K562 (cell line): ENCODE data around the gene ARMH3. TPM values are rescaled to one million over a fixed set of nuclear protein-coding genes. Genes with fewer than 3 reads are reported as not detected.
A peak's percentile ranks its signal among the peaks of the same experiment; 100 is the strongest.

Experiments
- EHMT2 ChIP-seq: fragments of 450-650 bp; IDR thresholded peaks from 2 replicates; pipeline ENCODE4 v1.6.1; 2018; ENCODE audit warnings: antibody characterized with exemption
- ESRRA ChIP-seq: fragments of 450-650 bp; IDR thresholded peaks from 2 replicates; pipeline ENCODE4 v1.6.1; 2014; ENCODE audit warnings: low read depth, mild to moderate bottlenecking, moderate library complexity, borderline replicate concordance
- HNRNPL ChIP-seq: fragments of 200-400 bp; formaldehyde crosslinking; IDR thresholded peaks from 2 replicates; pipeline ENCODE4 v1.6.1; 2017; ENCODE audit warnings: low read depth, mild to moderate bottlenecking, low read length
- ILF3 ChIP-seq: fragments of 450-650 bp; IDR thresholded peaks from 2 replicates; pipeline ENCODE4 v1.6.1; 2018; ENCODE audit warnings: antibody characterized with exemption, mild to moderate bottlenecking, moderate library complexity, borderline replicate concordance
- IRF2 ChIP-seq: sonication (generic); formaldehyde crosslinking; IDR thresholded peaks from 2 replicates; pipeline ENCODE4 v1.8.1; 2022; ENCODE audit warnings: mild to moderate bottlenecking, missing genetic modification reagents
- KHSRP ChIP-seq: fragments of 450-650 bp; IDR thresholded peaks from 2 replicates; pipeline ENCODE4 v1.6.1; 2017
- LCOR ChIP-seq: sonication (generic); formaldehyde crosslinking; IDR thresholded peaks from 2 replicates; pipeline ENCODE4 v1.8.0; 2022; ENCODE audit warnings: mild to moderate bottlenecking, missing genetic modification reagents
- NR2C2 ChIP-seq, 2 experiments: fragments of 200-800 bp in 1 of 2; sonication (Bioruptor generic) in 1 of 2; sonication (generic) in 1 of 2; formaldehyde crosslinking in 1 of 2; IDR thresholded peaks; 2 replicates each; pipeline versions ENCODE4 v1.6.1 to v1.8.0; 2016 to 2022; ENCODE audit warnings: mild to moderate bottlenecking in 1 of 2, missing compliant biosample characterization in 1 of 2, missing genetic modification characterization in 1 of 2, missing genetic modification reagents in 1 of 2
- PHF8 ChIP-seq: fragments of 200-600 bp; sonication (generic); IDR thresholded peaks from 2 replicates; pipeline ENCODE4 v1.6.1; 2012; ENCODE audit warnings: mixed run types, mild to moderate bottlenecking, inconsistent platforms, low read length, moderate library complexity, borderline replicate concordance
- RAD21 ChIP-seq, 2 experiments: fragments of 250-450 bp in 1 of 2; fragments of 450-650 bp in 1 of 2; sonication (Bioruptor Pico) in 1 of 2; formaldehyde crosslinking in 1 of 2; IDR thresholded peaks in 1 of 2; conservative IDR thresholded peaks in 1 of 2; 2 replicates each; pipeline versions ENCODE4 v1.4.0 to v1.8.0; 2020 to 2022; ENCODE audit warnings: mild to moderate bottlenecking in 2 of 2, moderate library complexity in 1 of 2
- RB1 ChIP-seq: fragments of 450-650 bp; IDR thresholded peaks from 2 replicates; pipeline ENCODE4 v1.6.1; 2017; ENCODE audit warnings: low read depth, mild to moderate bottlenecking
- RBM17 ChIP-seq: fragments of 200-400 bp; formaldehyde crosslinking; IDR thresholded peaks from 2 replicates; pipeline ENCODE4 v1.6.1; 2017; ENCODE audit warnings: low read depth, mild to moderate bottlenecking, low read length, borderline replicate concordance
- SIN3B ChIP-seq: fragments of 450-650 bp; IDR thresholded peaks from 2 replicates; pipeline ENCODE4 v1.6.1; 2017; ENCODE audit warnings: low read depth, mild to moderate bottlenecking, moderate library complexity
- SMARCC2 ChIP-seq: fragments of 450-650 bp; IDR thresholded peaks from 2 replicates; pipeline ENCODE4 v1.6.1; 2017; ENCODE audit warnings: antibody characterized with exemption, moderate library complexity, mild to moderate bottlenecking, low read depth
- SRSF9 ChIP-seq: fragments of 200-400 bp; formaldehyde crosslinking; IDR thresholded peaks from 2 replicates; pipeline ENCODE4 v1.6.1; 2017; ENCODE audit warnings: low read depth, low read length, borderline replicate concordance
- ZBTB8A ChIP-seq: fragments of 450-650 bp; IDR thresholded peaks from 2 replicates; pipeline ENCODE4 v1.6.1; 2018; ENCODE audit warnings: mild to moderate bottlenecking, moderate library complexity; ENCODE audit not compliant: partially characterized antibody
- ZHX1 ChIP-seq: fragments of 150-350 bp; conservative IDR thresholded peaks from 2 replicates; pipeline ENCODE4 v1.6.1; 2014; ENCODE audit warnings: low read length
- ZNF134 ChIP-seq: fragments of 250-450 bp; sonication (Bioruptor Pico); conservative IDR thresholded peaks from 2 replicates; pipeline ENCODE4 v1.4.0; 2020
- ZNF212 ChIP-seq: fragments of 450-650 bp; formaldehyde crosslinking; IDR thresholded peaks from 2 replicates; pipeline ENCODE4 v1.4.0; 2020; ENCODE audit warnings: mild to moderate bottlenecking
- ZNF311 ChIP-seq: fragments of 250-450 bp; sonication (Bioruptor Pico); IDR thresholded peaks from 2 replicates; pipeline ENCODE4 v1.4.0; 2020; ENCODE audit warnings: mild to moderate bottlenecking, moderate library complexity
- ZNF445 ChIP-seq: fragments of 250-450 bp; sonication (Bioruptor Pico); IDR thresholded peaks from 2 replicates; pipeline ENCODE4 v1.4.0; 2020; ENCODE audit warnings: low read depth, mild to moderate bottlenecking, moderate library complexity
- ZNF57 ChIP-seq: fragments of 450-650 bp; formaldehyde crosslinking; IDR thresholded peaks from 2 replicates; pipeline ENCODE4 v1.4.0; 2020; ENCODE audit warnings: mild to moderate bottlenecking, moderate library complexity
- polyA plus RNA-seq, 8 experiments: library from polyadenylated mRNA; depleted of rRNA in 4 of 8; stranded (reverse) in 5 of 8; unstranded in 3 of 8; fragments of >200 nt; fragmentation: Nextera tagmentation in 2 of 8; fragmentation: Illumina TruSeq in 1 of 8; extraction: Ambion mirVana in 2 of 8; extraction: Trizol in 1 of 8; gene quantifications; 2 replicates each; pipeline versions ENCODE4 v1.2.1 to v1.2.3, GENCODE V29; 2011 to 2014; ENCODE audit warnings: inconsistent platforms in 1 of 8, missing spikeins in 1 of 8
- total RNA-seq, 7 experiments: library from RNA; depleted of rRNA in 6 of 7; stranded (reverse); fragments of >200 nt in 6 of 7; fragmentation: Illumina TruSeq in 2 of 7; extraction: Trizol in 2 of 7; gene quantifications; 2 replicates each; pipeline versions ENCODE4 v1.2.1 to v1.2.3, GENCODE V29; 2011 to 2021; ENCODE audit warnings: low replicate concordance in 1 of 7
- TF ChIP-seq, protein P1 (sequence below): IDR thresholded peaks from 2 replicates; pipeline ENCODE4 v1.6.1; 2011; ENCODE audit warnings: borderline replicate concordance, low read depth, mild to moderate bottlenecking, moderate library complexity, low read length; ENCODE audit not compliant: insufficient read depth, poor library complexity, severe bottlenecking

ARMH3 gene
- total and polyA plus RNA-seq, 9 of the 15 experiments (the other 6 are each of a cell fraction or from before 2014, with no cell fraction given): 0.29 to 0.73 TPM; not detected in 7

- no peak for TF ChIP-seq PHF8
- TF ChIP-seq ZBTB8A: no peak
- TF ChIP-seq EHMT2: no peak
- TF ChIP-seq RB1: peak; percentile 64
- no peak for TF ChIP-seq ILF3
- no peak for TF ChIP-seq ZNF311 (CRISPR knock-in tag)
- peak; percentile 89 to 93 for TF ChIP-seq RAD21 (CRISPR knock-in tag; conservative IDR thresholded peaks at IDR 0.05 in 1 of 2, IDR thresholded peaks at IDR 0.05 in 1 of 2)
- no peak for TF ChIP-seq ZNF445
- TF ChIP-seq SMARCC2: no peak
- TF ChIP-seq ZHX1: no peak
- TF ChIP-seq NR2C2 (CRISPR knock-in tag; IDR thresholded peaks at IDR 0.05): no peak
- TF ChIP-seq NR2C2 (tag; IDR thresholded peaks at IDR 0.05): no peak
- no peak for TF ChIP-seq ZNF212 (CRISPR knock-in tag)
- no peak for TF ChIP-seq LCOR (CRISPR knock-in tag)
- TF ChIP-seq ESRRA: peak; percentile 17; the same call in 1 of the 2 replicates
- TF ChIP-seq, protein P1, sequence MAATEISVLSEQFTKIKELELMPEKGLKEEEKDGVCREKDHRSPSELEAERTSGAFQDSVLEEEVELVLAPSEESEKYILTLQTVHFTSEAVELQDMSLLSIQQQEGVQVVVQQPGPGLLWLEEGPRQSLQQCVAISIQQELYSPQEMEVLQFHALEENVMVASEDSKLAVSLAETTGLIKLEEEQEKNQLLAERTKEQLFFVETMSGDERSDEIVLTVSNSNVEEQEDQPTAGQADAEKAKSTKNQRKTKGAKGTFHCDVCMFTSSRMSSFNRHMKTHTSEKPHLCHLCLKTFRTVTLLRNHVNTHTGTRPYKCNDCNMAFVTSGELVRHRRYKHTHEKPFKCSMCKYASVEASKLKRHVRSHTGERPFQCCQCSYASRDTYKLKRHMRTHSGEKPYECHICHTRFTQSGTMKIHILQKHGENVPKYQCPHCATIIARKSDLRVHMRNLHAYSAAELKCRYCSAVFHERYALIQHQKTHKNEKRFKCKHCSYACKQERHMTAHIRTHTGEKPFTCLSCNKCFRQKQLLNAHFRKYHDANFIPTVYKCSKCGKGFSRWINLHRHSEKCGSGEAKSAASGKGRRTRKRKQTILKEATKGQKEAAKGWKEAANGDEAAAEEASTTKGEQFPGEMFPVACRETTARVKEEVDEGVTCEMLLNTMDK: peak; percentile 71
- no peak for TF ChIP-seq RBM17
- TF ChIP-seq ZNF57 (CRISPR knock-in tag): no peak
- no peak for TF ChIP-seq SIN3B
- no peak for TF ChIP-seq HNRNPL
- TF ChIP-seq KHSRP: no peak
- no peak for TF ChIP-seq ZNF134
- no peak for TF ChIP-seq SRSF9
- no peak for TF ChIP-seq IRF2 (CRISPR knock-in tag)
These were observed 215.1 kb downstream of the ARMH3 start (continued) for GRCh38 chr10:101840741-101841453.
